Stimulated activated CD4-positive, alpha-beta T cell treated with anti-CD3 and anti-CD28 coated beads, TNF-alpha, amount 100 ng/mL, for 4 hours (primary cell): ENCODE results near the gene EEF1AKMT1.
A peak's percentile ranks its signal among the peaks of the same experiment; 100 is the strongest.

Experiments
- DNase-seq, 3 experiments: peaks; one replicate each; pipeline ENCODE4 v3.0.0-alpha.2; 2020; ENCODE audit warnings: low read depth in 3 of 3

The EEF1AKMT1 gene

DNA sequence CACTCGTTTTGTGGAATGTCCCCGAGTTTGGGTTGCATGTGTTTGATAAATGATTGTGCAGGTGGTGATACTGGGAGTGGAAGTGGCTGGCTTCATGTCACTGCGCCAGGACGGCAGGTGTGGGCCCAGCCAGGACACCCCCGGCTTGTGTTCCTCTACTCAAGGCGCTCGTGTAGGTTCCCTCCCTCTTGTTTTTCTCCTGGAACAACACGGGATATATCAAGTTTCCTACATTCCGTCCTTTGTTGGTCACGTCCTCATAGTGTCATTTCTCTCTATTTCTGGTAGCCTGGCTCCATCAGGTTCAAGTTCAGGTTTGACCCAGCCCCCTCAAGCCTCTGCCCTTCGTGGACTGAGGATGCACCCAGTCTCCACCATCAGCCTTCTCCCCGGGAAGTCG, 54.0 kb downstream of the EEF1AKMT1 start:
- DNase-seq: no peak

DNA sequence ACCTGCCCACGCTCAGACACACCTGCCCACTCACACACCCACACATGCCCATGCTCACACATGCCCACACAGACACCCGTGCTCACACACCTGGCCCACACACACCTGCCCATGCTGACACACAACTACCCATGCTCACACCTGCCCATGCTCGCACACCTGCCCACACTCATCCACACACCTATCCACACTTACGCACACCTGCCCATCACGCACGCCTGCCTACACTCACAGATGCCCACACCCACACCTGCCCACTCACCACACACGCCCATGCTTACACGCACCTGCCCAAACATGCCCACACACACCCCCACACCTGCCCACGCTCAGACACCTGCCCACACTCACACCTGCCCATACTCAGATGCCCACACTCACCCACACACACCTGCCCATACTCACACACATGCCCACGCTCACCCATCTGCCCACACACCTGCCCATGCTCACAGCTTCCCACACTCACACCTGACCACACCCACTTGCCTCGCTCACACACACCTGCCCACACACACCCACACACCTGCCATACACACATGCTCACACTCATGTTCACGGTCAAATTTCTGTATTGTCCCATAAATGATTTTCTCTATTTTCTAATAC, 54.7 kb downstream of the EEF1AKMT1 start:
- no peak for DNase-seq

DNA sequence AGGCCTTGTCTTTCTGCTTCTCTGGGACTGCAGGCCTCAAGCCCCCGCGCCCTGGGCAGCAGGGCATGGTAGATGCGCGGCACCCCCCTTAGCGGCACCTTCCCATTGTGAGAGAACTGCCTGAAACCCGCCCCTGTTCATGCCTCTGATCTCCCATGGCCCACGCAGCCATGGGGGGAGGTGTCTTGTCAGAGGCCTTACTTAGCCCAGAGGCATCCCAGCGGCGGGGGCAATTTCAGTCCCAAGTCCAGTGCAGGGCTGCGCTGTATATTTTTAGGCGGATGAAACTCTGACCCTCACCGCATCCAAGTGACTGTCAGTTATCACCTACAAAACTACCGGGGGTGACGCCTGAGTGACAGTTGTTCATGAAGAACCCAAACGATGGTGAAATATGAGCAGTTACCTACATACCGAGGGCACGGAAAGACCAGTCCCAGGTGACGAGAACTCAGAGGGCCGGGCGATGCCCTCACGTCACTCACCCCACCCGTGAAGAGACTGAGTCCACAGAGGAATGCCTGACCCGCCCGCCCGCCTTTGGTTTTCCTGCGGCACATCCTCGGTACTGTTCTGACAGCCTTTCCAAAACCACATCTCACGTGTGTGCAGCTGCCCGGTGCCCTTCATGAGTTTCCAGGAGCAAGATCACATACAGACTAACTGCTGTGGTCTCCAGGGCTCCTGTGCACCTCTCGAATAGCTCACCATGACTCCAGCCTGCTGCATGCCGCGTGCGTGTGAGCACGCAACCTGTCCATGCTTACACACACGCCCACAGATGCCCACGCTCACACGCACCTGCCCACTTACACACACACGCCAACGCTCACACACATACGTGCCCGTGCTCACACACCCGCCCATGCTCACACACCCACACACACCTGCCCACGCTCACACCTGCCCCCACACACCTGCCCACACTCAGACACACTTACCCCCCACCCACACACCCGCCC, 55.9 kb downstream of the EEF1AKMT1 start:
- no peak for DNase-seq

DNA sequence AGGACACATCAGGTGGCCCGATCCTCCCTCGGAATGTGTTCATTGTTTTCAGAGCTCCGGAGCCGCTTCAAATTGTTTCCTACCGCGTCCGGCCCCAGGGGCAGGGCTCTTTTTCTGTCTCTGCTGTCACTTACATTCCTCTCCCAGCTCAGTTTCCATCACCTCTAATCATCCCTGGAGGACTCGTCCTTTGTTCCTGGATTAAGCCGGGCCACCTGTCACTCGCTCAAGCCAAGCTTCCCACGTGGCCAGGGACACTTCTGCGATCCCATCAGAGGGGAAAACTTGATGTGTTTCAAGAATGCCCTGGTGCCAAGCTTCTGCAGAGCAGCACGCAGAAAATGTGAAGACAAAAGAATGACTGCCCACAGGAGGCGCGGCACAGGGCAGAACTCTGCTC, 56.8 kb downstream of the EEF1AKMT1 start:
- DNase-seq: no peak

DNA sequence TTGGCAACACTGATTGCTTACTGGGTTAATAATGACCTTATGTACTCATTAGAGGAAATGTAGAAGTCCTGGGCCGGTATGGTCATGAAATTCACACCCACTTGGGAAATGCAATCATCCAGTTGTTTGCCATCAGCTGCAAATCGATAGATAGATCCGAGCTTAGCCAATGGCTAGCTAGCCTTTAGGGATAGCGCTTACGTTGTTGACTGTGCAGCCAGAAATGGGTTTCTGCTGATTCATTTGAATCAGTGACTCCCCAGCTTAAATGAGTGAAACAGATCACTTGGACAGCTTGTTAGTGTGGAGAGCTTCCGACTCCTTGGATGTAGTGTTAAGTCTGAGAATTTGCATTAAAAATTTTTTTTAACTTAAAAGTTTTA, 58.4 kb downstream of the EEF1AKMT1 start:
- DNase-seq: no peak

DNA sequence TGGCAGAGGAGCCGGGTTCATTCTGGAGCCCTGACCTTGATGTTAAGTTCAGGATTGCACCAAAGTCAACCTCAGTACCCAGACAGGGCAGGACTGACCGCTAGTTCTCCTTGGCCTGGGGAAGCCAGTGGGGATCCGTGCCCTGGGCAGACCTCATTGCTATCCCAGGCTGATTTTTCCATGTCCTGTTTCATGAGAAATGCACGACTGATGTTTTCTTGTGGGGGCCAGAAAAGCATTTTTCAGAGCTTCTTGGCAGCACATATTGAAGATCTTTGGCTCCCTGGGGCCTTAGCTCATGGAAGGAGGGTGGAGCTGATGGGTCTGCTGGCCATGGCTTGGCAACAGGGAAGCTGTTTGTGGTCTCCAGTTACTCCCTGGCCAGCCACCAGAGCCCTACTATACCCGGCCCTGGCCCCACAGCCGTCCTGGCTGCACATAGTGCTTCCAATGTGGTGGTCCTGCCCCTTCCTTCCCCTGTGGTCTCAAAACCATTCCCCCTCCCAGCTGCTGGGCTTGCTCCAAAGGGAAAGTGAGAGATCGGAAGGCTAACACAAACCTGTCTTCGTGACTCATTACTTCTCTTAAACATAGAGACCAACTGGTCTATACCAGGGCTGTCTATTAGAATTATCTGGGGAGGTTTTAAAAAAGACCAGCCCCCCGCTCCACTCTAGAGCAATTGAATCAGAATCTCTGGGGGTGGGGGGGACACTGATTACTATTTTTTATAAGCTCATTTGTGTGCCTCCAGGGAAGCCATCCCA, 59.0 kb downstream of the EEF1AKMT1 start:
- DNase-seq: no peak

DNA sequence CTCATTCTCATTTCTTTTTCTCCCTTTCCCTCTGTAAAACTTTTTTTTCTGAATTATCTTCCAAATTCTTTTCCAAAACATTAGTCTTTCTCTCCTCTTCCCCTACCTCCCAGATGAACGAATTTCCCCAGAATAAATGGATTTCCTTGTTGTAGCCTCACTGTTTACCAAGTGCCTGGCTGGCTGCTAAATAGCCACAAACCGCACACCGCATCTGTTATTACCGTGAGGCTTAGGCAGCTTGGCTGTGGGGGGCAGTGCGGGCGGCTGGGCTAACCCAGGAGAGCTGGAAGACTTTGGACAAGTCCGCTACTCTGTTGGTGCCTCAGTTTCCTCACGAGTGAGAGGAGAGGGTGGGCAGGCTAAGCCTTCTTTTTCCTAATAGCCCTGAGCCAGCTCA, 59.6 kb downstream of the EEF1AKMT1 start:
- DNase-seq: no peak

DNA sequence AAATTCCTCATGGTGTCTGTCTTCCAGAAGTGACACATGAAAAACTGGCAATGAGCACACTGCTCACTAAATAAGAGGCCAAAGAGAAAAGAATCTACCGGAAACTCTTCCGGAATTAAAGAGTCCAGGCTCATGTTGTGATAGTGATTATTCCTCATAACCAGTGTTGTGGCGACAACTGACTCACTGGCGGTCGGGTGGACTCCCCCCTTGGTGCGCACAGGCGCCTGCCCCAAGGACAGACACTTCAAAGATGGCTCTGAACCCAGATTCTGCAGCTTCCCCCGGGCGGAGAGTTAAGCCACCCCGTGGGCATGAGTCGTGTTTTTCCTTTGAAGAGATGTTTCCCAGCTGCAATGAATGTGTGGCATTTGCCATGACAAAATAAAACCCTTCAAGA, 60.0 kb downstream of the EEF1AKMT1 start:
- no peak for DNase-seq

DNA sequence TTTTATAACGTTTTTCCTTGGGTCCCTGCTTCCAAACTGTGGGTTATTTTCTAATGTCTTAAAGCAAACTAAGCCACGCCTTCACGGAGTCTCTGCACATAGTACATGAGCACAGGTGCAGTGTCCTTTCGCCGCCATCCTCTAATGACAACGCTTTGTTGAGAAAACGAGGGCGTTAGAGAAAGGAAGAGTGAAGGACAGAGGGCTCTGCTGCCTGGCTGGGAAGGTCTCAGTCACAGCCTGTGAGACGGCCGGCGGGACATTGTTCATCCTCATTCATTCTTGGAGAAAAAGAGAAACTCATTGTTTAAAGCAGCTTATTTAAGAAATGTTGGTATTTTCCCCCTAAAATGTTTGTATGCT, 60.8 kb downstream of the EEF1AKMT1 start:
- no peak for DNase-seq

DNA sequence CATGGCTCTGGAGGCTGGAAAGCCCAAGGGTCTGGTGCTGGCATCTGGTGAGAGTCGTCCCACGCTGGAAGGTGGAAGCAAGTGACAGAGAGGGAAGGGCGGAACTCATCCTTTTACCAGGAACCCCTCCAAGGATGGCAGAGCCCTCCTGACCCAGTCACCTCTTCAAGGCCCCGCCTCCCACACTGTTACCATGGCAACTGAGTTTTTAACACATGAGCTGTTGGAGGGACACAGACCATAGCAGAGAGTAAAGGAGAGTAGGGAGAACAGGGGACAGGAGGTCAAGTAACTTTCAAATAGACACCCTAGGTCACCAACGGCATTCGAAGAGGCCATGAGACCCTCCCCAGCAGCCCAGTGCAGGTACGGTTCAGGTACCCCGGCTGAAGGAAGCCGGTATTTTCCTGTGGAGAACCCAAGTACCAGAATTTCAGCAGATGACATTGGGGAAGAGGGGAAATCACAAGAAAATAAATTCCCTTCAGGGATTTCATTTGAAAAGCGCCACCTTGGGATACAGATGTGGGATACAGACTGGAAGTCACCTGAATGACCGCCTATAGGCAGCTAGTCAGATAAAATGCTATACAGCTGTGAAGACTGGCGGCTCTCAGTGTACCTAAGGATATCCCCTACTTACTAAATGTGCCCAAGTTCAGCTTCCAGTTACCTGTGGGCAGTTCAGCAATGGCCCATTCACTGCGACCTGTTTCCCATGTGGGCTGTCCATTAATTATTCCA, 62.3 kb downstream of the EEF1AKMT1 start:
- DNase-seq: no peak

DNA sequence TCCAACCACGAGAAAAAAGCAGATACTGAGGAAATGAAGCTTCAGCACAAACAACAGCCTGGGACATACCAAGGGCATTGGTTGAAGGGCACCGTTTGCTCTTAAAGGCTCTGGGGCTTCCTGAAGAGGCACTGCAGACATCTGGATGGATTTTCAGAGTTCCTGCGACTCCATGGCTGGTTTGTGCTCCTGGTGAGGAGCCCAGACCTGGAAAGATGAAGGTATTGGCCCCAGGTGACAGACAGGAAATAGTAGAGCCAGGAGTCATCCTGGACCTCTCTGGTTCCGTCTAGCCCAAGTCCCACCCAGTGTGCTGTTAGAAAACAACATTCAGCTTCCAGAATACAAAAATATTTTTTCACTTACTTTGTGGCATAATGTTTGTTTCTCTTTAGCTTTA, 64.0 kb downstream of the EEF1AKMT1 start:
- no peak for DNase-seq

DNA sequence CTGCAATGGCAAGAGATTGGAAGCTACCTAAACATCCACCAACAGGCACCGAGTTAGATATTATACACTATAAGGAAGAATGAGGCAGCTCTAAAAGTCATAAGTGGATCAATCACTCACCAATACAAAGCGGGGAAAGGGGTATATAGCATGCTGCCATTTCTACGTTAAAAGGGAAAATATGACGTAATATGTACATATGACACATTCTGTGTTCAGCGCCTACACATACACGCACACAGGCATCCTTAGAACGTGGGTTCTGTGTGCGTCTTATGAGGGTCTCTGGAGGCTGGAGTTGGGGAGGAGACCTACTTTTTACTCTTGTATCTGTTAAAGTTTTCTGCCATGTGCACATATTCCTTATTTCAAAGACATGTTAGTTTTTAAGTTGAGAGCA, 64.4 kb downstream of the EEF1AKMT1 start:
- no peak for DNase-seq

DNA sequence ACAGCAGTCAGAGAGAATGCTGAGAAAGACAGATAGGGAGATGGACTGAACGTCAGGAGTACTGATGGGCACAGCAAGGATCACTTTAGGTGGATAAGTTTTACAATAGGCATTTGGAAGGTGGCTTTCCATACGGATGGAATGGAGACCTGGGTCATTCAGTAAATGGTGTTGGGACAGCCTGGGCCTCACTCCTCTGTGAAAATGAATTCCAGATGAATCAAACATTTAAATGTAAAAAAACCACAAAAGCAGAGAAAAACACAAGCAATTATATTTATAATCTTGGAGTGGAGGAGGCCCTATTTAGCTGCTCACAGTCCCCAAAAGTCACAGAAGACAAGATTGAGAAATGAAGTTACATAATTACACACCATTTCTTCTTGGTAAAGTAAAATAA, 65.5 kb downstream of the EEF1AKMT1 start:
- no peak for DNase-seq

DNA sequence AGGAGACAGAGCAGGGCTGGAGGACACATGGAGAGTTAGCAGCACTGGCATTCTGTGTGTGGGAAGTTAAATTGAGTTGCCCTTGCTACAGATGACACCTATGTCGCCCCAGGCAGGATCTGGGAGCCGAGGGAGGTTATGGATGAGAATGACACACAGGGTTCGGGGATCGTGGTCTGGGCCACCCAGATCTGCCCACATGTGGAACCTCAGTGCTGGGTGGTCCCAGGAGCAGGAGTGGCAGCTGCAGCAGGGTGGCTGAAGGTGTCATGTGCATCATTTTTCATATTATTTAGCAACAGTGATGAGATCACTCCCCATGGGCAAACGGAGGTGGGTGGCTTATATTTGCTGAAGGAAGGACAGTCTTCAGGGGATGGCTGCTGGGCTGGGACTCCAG, 67.1 kb downstream of the EEF1AKMT1 start:
- no peak for DNase-seq

DNA sequence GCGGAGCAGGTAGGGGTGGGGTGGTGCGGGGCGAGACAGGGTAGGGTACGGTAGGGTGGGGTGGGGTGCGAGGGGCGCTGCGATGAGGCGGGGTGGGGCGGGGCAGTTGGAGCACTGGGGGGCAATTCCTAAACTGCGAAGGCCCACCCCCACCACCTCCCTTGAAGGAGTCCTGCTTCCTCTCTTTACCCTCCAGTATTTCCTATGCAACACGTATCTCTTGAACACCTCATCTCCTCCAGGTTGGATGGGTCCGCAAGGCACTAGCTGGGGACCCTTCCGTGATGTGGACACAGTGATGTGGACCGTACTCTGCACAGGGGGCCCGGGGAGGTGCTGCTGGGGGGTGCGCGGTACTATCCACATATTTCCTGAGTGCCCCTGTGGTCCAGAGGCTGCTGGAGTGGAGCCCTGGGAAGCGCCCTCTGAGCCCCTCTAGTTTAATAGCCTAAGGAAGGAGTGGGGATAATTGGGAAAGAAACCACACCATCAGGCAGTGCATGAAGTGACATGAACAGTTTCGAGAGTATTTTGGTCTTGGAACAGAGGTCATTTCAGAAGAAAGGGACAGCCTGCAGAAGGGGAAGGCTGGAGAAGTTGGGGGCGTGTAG, 69.2 kb downstream of the EEF1AKMT1 start:
- no peak for DNase-seq

DNA sequence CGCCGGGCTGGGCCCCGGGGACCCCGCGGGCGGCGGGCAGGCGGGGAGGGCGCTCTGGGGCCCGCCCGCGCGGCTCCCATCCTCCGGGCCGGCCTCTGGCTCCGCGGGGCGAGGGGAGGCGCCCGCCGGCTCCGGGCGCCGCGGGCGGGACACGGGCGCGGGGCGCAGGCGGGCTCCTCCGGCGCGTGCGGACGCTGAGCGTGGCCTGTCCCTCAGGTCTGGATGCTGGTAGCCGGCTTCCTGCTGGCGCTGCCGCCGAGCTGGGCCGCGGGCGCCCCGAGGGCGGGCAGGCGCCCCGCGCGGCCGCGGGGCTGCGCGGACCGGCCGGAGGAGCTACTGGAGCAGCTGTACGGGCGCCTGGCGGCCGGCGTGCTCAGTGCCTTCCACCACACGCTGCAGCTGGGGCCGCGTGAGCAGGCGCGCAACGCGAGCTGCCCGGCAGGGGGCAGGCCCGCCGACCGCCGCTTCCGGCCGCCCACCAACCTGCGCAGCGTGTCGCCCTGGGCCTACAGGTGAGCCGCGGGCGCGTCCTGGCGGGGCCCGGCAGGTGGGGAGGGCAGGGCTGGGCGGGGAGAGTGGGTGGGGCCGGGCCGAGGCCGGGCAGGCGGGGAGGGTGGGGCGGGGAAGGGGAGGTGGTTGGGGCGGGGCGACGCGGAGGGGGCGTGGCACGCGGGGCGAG, 69.8 kb downstream of the EEF1AKMT1 start:
- peak; percentile 58 to 66 (median 63) for DNase-seq

DNA sequence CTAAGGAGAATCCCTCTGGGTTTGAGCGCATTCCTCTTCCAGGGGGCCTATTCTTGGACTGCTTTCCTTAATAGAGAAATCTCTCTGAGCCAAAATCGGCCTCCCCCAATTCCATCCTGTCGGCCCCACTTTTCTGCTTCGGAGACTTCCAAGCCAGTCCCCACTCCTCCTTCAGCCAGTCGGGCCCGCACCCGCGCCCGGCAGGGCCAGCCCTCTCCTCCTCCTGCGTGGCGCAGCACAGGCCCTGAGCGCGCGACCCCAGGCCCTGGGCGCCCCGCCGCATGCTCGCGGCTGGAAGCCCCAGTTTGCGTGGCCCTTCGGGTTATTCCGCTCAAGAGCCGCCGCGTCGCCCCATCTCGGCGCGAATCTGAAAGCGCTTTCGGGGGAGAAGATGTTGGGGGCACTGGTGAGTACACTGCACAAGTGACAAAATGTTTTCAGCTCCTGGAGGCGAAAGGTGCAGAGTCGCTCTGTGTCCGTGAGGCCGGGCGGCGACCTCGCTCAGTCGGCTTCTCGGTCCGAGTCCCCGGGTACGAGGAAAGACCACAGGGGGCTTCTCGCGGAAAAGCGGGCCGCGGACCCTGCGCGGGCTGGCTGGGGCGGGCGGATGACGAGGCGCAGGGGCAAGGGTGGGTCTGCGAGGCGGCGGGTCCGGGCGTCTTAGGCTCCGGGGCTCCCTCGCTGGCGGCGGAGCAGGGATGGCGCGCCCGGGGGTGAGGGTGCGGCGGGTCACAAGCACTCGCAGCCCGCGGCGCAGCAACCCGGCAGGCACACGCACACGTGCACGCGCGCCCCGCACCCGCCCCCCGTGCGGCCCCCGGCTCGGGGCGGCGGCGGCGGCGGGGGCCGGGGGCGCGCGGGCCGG, 70.6 kb downstream of the EEF1AKMT1 start, which contains the start of gene IL17D:
TSS of gene IL17D (plus strand) at position 785 of the 865 bp plus-strand sequence. CDS start 303 bp downstream, outside the sequence.
- peak in 1 of 3 experiments; percentile 35 for DNase-seq

DNA sequence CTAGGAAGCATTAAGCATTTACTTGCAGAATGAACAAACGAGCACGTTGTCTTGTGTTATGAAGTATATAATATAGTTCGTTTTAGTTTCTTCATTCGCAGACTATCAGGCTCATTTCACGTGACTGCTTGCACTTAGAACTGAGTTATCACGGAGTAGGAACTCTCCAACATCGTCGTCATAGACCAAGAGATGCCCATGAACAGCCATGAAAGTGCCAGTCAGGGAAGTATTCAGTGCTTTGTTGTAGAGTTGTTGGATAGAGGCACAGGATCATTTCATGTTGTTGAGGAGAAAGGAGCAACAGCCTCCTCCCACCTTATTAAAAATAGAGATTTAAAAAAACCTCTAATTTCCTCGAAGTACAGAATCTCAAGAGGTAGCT, 71.2 kb downstream of the EEF1AKMT1 start:
- DNase-seq: no peak

DNA sequence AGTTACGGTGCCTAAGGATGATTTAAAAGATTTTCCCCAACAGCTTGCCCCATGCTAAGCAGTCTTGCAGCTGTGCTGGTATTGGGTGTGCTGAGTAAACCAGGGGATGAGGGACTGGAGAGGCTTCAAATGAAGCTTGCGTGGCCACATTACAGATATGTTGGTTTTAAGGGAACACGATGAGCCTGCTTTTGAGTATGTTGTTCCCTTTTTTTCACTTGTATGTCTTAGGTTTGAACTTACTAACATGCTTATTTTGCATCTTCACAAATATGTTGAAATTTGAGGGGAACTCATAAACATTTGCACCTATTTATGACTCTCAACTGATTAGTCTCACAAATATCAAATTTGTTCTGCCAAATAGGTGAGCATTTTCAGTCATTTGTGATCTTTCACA, 72.3 kb downstream of the EEF1AKMT1 start:
- no peak for DNase-seq

DNA sequence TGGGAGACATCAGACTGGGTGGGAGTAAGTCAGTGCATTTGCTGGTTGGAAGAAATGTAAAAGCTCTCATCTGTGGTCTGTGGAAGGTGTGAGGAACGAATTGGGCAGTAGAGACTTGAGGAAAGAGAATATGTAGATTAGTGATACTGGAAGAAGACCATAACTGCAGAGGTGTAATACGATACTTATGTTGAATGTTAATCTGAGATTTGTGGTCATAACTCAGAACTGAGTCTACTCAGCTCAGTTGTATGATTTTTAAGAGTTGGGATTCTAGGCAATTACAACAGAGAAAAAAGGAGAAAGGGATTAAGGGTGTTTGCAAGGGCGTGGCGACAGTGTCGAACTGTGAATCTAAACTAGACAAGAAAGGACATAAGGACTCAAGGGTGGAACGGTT, 73.5 kb downstream of the EEF1AKMT1 start:
- DNase-seq: no peak
